HCT116 (cell line): ENCODE results near the gene SLC39A5.

Source experiments
- EGR1 ChIP-seq: IDR thresholded peaks from 2 replicates; pipeline ENCODE4 v1.6.1; 2012; ENCODE audit warnings: low read depth
- ELF1 ChIP-seq: IDR thresholded peaks from 2 replicates; pipeline ENCODE4 v1.6.1; 2012; ENCODE audit warnings: low read depth, borderline replicate concordance
- EZH2 ChIP-seq: fragments of 200-600 bp; sonication (generic); IDR thresholded peaks from 2 replicates; pipeline ENCODE4 v1.6.1; 2017; ENCODE audit warnings: antibody characterized with exemption, mixed run types
- EZH2phosphoT487 ChIP-seq: fragments of 200-600 bp; IDR thresholded peaks from 2 replicates; pipeline ENCODE4 v1.6.1; 2018; ENCODE audit warnings: antibody characterized with exemption, borderline replicate concordance
- JUND ChIP-seq: IDR thresholded peaks from 2 replicates; pipeline ENCODE4 v1.6.1; 2012
- POLR2A ChIP-seq: IDR thresholded peaks from 2 replicates; pipeline ENCODE4 v1.7.0; 2011; ENCODE audit warnings: borderline replicate concordance; ENCODE audit not compliant: insufficient read depth, insufficient read length; ENCODE audit errors: extremely low read depth
- POLR2AphosphoS5 ChIP-seq: IDR thresholded peaks from 2 replicates; pipeline ENCODE4 v1.6.1; 2011; ENCODE audit warnings: mild to moderate bottlenecking, low read depth, low read length, moderate library complexity
- RAD21 ChIP-seq: IDR thresholded peaks from 2 replicates; pipeline ENCODE4 v1.6.1; 2012; ENCODE audit warnings: low read depth, mild to moderate bottlenecking
- SIN3A ChIP-seq: IDR thresholded peaks from 2 replicates; pipeline ENCODE4 v1.6.1; 2012; ENCODE audit warnings: low read depth
- YY1 ChIP-seq: IDR thresholded peaks from 2 replicates; pipeline ENCODE4 v1.6.1; 2011; ENCODE audit warnings: low read length, low read depth, moderate library complexity, mild to moderate bottlenecking; ENCODE audit not compliant: insufficient replicate concordance; ENCODE audit errors: extremely low read depth
- TF ChIP-seq, protein P1 (sequence below), 3 experiments: fragments of 200-600 bp in 1 of 3; sonication (generic) in 1 of 3; IDR thresholded peaks in 2 of 3; conservative IDR thresholded peaks in 1 of 3; 2 replicates each; pipeline ENCODE4 v1.5.1; 2012 to 2017; ENCODE audit warnings: low read depth in 2 of 3, low read length in 2 of 3, antibody characterized with exemption in 1 of 3, borderline replicate concordance in 1 of 3, control low read depth in 1 of 3, mild to moderate bottlenecking in 1 of 3, mixed read lengths in 1 of 3, mixed run types in 1 of 3, moderate library complexity in 1 of 3; ENCODE audit not compliant: insufficient read depth in 1 of 3
- TF ChIP-seq, protein P2 (sequence below): IDR thresholded peaks from 2 replicates; pipeline ENCODE4 v1.6.1; 2012; ENCODE audit warnings: low read depth
- TF ChIP-seq, protein P3 (sequence below): IDR thresholded peaks from 2 replicates; pipeline ENCODE4 v1.6.1; 2012

DNA sequence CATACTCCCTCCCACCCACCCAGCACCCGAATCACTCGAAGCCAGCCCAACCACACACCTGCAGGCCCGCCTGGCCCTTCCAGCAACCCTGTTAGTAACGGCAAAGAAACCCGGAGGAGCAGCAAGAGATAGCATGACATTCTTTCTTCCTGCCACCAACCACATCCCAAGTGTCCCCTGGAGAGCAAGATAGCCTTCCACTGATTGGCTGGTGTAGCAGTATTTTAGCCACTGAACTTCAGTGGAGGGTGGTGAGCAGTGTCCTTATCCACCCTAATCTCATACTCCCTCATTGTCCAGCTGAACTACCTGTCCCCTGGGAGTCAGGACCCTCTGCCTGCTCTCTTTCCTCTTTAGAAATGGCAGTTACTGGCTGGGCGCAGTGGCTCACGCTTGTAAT is 769 bp upstream of the SLC39A5 start:
- TF ChIP-seq, protein P1, sequence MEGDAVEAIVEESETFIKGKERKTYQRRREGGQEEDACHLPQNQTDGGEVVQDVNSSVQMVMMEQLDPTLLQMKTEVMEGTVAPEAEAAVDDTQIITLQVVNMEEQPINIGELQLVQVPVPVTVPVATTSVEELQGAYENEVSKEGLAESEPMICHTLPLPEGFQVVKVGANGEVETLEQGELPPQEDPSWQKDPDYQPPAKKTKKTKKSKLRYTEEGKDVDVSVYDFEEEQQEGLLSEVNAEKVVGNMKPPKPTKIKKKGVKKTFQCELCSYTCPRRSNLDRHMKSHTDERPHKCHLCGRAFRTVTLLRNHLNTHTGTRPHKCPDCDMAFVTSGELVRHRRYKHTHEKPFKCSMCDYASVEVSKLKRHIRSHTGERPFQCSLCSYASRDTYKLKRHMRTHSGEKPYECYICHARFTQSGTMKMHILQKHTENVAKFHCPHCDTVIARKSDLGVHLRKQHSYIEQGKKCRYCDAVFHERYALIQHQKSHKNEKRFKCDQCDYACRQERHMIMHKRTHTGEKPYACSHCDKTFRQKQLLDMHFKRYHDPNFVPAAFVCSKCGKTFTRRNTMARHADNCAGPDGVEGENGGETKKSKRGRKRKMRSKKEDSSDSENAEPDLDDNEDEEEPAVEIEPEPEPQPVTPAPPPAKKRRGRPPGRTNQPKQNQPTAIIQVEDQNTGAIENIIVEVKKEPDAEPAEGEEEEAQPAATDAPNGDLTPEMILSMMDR (IDR thresholded peaks at IDR 0.05 in 2 of 3, conservative IDR thresholded peaks at IDR 0.05 in 1 of 3; ENCODE audit: borderline replicate concordance in 1 of 3, insufficient read depth in 1 of 3, low read depth in 2 of 3, low read length in 2 of 3): no peak
- TF ChIP-seq POLR2AphosphoS5 (no peak), YY1 (no peak), JUND (no peak), POLR2A (no peak), EZH2phosphoT487 (no peak), SIN3A (no peak), EGR1 (no peak), EZH2 (no peak), RAD21 (no peak), ELF1 (no peak)
- TF ChIP-seq, protein P2, sequence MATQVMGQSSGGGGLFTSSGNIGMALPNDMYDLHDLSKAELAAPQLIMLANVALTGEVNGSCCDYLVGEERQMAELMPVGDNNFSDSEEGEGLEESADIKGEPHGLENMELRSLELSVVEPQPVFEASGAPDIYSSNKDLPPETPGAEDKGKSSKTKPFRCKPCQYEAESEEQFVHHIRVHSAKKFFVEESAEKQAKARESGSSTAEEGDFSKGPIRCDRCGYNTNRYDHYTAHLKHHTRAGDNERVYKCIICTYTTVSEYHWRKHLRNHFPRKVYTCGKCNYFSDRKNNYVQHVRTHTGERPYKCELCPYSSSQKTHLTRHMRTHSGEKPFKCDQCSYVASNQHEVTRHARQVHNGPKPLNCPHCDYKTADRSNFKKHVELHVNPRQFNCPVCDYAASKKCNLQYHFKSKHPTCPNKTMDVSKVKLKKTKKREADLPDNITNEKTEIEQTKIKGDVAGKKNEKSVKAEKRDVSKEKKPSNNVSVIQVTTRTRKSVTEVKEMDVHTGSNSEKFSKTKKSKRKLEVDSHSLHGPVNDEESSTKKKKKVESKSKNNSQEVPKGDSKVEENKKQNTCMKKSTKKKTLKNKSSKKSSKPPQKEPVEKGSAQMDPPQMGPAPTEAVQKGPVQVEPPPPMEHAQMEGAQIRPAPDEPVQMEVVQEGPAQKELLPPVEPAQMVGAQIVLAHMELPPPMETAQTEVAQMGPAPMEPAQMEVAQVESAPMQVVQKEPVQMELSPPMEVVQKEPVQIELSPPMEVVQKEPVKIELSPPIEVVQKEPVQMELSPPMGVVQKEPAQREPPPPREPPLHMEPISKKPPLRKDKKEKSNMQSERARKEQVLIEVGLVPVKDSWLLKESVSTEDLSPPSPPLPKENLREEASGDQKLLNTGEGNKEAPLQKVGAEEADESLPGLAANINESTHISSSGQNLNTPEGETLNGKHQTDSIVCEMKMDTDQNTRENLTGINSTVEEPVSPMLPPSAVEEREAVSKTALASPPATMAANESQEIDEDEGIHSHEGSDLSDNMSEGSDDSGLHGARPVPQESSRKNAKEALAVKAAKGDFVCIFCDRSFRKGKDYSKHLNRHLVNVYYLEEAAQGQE: no peak
- TF ChIP-seq, protein P3, sequence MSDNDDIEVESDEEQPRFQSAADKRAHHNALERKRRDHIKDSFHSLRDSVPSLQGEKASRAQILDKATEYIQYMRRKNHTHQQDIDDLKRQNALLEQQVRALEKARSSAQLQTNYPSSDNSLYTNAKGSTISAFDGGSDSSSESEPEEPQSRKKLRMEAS: no peak
